HepG2 (cell line): ENCODE data around the gene AUNIP. TPM values are rescaled to one million over a fixed set of nuclear protein-coding genes. Genes with fewer than 3 reads are reported as not detected.

ENCODE experiments used
- ATM ChIP-seq: fragments of 450-650 bp; IDR thresholded peaks from 2 replicates; pipeline ENCODE4 v1.7.1; 2017; ENCODE audit warnings: mild to moderate bottlenecking, borderline replicate concordance
- BRD4 ChIP-seq: sonication (generic); formaldehyde crosslinking; IDR thresholded peaks from 2 replicates; pipeline ENCODE4 v1.4.0; 2020; ENCODE audit warnings: missing genetic modification reagents
- HNRNPK ChIP-seq: fragments of 200-400 bp; formaldehyde crosslinking; IDR thresholded peaks from 2 replicates; pipeline ENCODE4 v1.6.1; 2018; ENCODE audit warnings: low read length, low read depth, moderate library complexity, mild to moderate bottlenecking; ENCODE audit not compliant: poor library complexity, severe bottlenecking
- MEIS1 ChIP-seq: sonication (generic); formaldehyde crosslinking; IDR thresholded peaks from 2 replicates; pipeline ENCODE4 v1.9.0; 2021; ENCODE audit warnings: mild to moderate bottlenecking, missing genetic modification reagents, moderate library complexity, borderline replicate concordance
- MIXL1 ChIP-seq: IDR thresholded peaks from 2 replicates; pipeline ENCODE4 v1.6.1; 2016
- MTA3 ChIP-seq: sonication (generic); formaldehyde crosslinking; IDR thresholded peaks from 2 replicates; pipeline ENCODE4 v1.4.0; 2020; ENCODE audit warnings: missing genetic modification reagents
- PPARG ChIP-seq: conservative IDR thresholded peaks from 2 replicates; pipeline ENCODE4 v1.6.1; 2016; ENCODE audit warnings: missing biosample characterization, missing genetic modification reagents
- RBFOX2 ChIP-seq: fragments of 200-400 bp; formaldehyde crosslinking; IDR thresholded peaks from 2 replicates; pipeline ENCODE4 v1.6.1; 2017; ENCODE audit warnings: low read depth, mild to moderate bottlenecking, low read length
- ZEB1 ChIP-seq: IDR thresholded peaks from 2 replicates; pipeline ENCODE4 v1.6.1; 2012; ENCODE audit warnings: mild to moderate bottlenecking, low read depth, inconsistent platforms; ENCODE audit not compliant: insufficient replicate concordance
- ZNF263 ChIP-seq: sonication (generic); formaldehyde crosslinking; IDR thresholded peaks from 2 replicates; pipeline ENCODE4 v1.4.0; 2020; ENCODE audit warnings: missing genetic modification reagents
- ZNF607 ChIP-seq: sonication (generic); formaldehyde crosslinking; IDR thresholded peaks from 2 replicates; pipeline ENCODE4 v1.5.1; 2020; ENCODE audit warnings: missing genetic modification reagents, mild to moderate bottlenecking, borderline replicate concordance
- ZNF720 ChIP-seq: sonication (generic); formaldehyde crosslinking; IDR thresholded peaks from 2 replicates; pipeline ENCODE4 v1.4.0; 2020; ENCODE audit warnings: missing genetic modification reagents
- polyA plus RNA-seq, 8 experiments: library from polyadenylated mRNA; depleted of rRNA in 3 of 8; stranded (reverse) in 7 of 8; unstranded in 1 of 8; fragments of >200 nt; fragmentation: Illumina TruSeq in 4 of 8; extraction: Trizol in 4 of 8; gene quantifications; 2 replicates each; pipeline versions ENCODE4 v1.2.1 to v1.2.3, GENCODE V29; 2011 to 2016; ENCODE audit warnings: low read depth in 4 of 8, missing spikeins in 1 of 8, mixed read lengths in 1 of 8; ENCODE audit not compliant: insufficient read depth in 1 of 8
- total RNA-seq, 5 experiments: library from RNA; depleted of rRNA; stranded (reverse); fragments of >200 nt; fragmentation: Illumina TruSeq; extraction: Trizol; gene quantifications; 2 replicates each; pipeline ENCODE4 v1.2.3, GENCODE V29; 2016; ENCODE audit warnings: low read depth in 1 of 5
- TF ChIP-seq, protein P1 (sequence below): sonication (generic); formaldehyde crosslinking; IDR thresholded peaks from 2 replicates; pipeline ENCODE4 v1.4.0; 2020; ENCODE audit warnings: mild to moderate bottlenecking, missing genetic modification reagents, borderline replicate concordance
- TF ChIP-seq, protein P2 (sequence below), 2 experiments: sonication (generic) in 1 of 2; formaldehyde crosslinking in 1 of 2; IDR thresholded peaks; 2 replicates each; pipeline versions ENCODE4 v1.4.0 to v1.6.1; 2018 to 2020; ENCODE audit warnings: missing genetic modification reagents in 2 of 2, borderline replicate concordance in 1 of 2, low read depth in 1 of 2, mild to moderate bottlenecking in 1 of 2, missing biosample characterization in 1 of 2
- TF ChIP-seq, protein P3 (sequence below): conservative IDR thresholded peaks from 2 replicates; pipeline ENCODE4 v1.6.1; 2018; ENCODE audit warnings: missing genetic modification reagents
- TF ChIP-seq, protein P4 (sequence below): sonication (generic); formaldehyde crosslinking; IDR thresholded peaks from 2 replicates; pipeline ENCODE4 v1.4.0; 2020; ENCODE audit warnings: missing genetic modification reagents
- TF ChIP-seq, protein P5 (sequence below): IDR thresholded peaks from 2 replicates; pipeline ENCODE4 v1.6.1; 2012; ENCODE audit warnings: low read depth, low read length, improper control_type of control experiment
- TF ChIP-seq, protein P6 (sequence below): sonication (generic); formaldehyde crosslinking; IDR thresholded peaks from 2 replicates; pipeline ENCODE4 v1.4.0; 2020; ENCODE audit warnings: missing genetic modification reagents

The AUNIP gene
- total and polyA plus RNA-seq, 2 of the 13 experiments (the other 11 are each of a cell fraction or from before 2014, with no cell fraction given): 3.8 to 12.3 TPM

DNA sequence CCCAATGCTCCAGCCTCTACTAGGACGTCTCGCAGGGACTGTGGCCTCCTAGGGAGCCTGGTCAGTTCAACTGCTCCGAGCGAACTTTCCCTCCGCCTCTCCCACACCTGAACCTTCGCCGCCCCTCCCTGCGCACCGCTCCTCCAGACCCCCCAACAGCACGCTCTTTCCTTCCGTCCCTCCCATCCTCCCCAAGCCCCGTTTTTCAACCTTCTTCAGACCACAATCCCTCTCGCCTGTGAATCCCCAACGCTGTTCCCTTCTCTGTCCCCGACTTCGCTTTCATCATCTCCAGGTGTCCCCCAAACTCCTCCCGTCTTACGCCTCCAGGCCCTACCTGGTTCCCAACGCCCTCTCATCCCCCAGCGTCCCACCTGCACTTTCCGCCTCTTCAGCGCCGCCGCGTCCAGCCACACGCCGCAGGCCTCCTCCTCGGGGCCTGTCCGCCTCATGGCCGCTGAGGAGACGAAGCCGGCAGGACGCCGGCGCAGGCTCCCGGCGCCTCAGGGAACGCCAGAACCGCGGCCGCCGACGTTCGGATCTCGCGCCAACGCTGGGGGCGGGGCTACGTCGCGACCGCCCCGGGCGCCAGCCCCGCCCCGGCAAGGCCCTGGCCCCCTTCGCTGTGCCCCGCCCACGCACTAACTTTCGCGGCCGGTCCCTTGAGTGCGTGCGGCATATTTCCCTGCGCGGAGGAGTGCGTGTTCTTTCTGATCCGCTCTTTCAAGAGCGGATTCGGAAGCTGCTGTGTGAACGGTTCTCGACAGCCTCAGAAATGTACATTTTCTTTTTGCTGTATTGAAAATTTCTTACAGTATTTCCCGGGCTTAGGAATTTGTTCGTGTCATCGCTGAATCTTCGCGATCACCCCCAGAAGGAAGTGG, at the start of gene AUNIP (continued):
- TF ChIP-seq MEIS1 (CRISPR knock-in tag): peak; percentile 22; the same call in 1 of the 2 replicates
- no peak for TF ChIP-seq ZNF720
- TF ChIP-seq MIXL1 (CRISPR knock-in tag): peak; percentile 14; the same call in 1 of the 2 replicates
- TF ChIP-seq ZEB1: no peak
- peak; percentile 60 for TF ChIP-seq HNRNPK
- TF ChIP-seq, protein P1, sequence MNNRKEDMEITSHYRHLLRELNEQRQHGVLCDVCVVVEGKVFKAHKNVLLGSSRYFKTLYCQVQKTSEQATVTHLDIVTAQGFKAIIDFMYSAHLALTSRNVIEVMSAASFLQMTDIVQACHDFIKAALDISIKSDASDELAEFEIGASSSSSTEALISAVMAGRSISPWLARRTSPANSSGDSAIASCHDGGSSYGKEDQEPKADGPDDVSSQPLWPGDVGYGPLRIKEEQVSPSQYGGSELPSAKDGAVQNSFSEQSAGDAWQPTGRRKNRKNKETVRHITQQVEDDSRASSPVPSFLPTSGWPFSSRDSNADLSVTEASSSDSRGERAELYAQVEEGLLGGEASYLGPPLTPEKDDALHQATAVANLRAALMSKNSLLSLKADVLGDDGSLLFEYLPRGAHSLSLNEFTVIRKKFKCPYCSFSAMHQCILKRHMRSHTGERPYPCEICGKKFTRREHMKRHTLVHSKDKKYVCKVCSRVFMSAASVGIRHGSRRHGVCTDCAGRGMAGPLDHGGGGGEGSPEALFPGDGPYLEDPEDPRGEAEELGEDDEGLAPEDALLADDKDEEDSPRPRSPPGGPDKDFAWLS (CRISPR knock-in tag): 0 out of 2 replicates have a peak, but pooled peaks have one; percentile 23
- TF ChIP-seq, protein P2, sequence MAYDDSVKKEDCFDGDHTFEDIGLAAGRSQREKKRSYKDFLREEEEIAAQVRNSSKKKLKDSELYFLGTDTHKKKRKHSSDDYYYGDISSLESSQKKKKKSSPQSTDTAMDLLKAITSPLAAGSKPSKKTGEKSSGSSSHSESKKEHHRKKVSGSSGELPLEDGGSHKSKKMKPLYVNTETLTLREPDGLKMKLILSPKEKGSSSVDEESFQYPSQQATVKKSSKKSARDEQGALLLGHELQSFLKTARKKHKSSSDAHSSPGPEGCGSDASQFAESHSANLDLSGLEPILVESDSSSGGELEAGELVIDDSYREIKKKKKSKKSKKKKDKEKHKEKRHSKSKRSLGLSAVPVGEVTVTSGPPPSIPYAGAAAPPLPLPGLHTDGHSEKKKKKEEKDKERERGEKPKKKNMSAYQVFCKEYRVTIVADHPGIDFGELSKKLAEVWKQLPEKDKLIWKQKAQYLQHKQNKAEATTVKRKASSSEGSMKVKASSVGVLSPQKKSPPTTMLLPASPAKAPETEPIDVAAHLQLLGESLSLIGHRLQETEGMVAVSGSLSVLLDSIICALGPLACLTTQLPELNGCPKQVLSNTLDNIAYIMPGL (CRISPR knock-in tag; IDR thresholded peaks at IDR 0.05; ENCODE audit: borderline replicate concordance in 1 of 2, low read depth in 1 of 2): peak; percentile 43 to 63; a peak in 3 of 4 replicates
- no peak for TF ChIP-seq BRD4 (CRISPR knock-in tag)
- TF ChIP-seq, protein P3, sequence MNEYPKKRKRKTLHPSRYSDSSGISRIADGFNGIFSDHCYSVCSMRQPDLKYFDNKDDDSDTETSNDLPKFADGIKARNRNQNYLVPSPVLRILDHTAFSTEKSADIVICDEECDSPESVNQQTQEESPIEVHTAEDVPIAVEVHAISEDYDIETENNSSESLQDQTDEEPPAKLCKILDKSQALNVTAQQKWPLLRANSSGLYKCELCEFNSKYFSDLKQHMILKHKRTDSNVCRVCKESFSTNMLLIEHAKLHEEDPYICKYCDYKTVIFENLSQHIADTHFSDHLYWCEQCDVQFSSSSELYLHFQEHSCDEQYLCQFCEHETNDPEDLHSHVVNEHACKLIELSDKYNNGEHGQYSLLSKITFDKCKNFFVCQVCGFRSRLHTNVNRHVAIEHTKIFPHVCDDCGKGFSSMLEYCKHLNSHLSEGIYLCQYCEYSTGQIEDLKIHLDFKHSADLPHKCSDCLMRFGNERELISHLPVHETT (CRISPR knock-in tag): no peak; the same call in 1 of the 2 replicates
- no peak for TF ChIP-seq MTA3 (CRISPR knock-in tag)
- TF ChIP-seq ZNF263 (CRISPR knock-in tag): 0 out of 2 replicates have a peak, but pooled peaks have one; percentile 27
- TF ChIP-seq, protein P4, sequence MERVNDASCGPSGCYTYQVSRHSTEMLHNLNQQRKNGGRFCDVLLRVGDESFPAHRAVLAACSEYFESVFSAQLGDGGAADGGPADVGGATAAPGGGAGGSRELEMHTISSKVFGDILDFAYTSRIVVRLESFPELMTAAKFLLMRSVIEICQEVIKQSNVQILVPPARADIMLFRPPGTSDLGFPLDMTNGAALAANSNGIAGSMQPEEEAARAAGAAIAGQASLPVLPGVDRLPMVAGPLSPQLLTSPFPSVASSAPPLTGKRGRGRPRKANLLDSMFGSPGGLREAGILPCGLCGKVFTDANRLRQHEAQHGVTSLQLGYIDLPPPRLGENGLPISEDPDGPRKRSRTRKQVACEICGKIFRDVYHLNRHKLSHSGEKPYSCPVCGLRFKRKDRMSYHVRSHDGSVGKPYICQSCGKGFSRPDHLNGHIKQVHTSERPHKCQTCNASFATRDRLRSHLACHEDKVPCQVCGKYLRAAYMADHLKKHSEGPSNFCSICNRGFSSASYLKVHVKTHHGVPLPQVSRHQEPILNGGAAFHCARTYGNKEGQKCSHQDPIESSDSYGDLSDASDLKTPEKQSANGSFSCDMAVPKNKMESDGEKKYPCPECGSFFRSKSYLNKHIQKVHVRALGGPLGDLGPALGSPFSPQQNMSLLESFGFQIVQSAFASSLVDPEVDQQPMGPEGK (CRISPR knock-in tag): peak; percentile 90
- TF ChIP-seq, protein P5, sequence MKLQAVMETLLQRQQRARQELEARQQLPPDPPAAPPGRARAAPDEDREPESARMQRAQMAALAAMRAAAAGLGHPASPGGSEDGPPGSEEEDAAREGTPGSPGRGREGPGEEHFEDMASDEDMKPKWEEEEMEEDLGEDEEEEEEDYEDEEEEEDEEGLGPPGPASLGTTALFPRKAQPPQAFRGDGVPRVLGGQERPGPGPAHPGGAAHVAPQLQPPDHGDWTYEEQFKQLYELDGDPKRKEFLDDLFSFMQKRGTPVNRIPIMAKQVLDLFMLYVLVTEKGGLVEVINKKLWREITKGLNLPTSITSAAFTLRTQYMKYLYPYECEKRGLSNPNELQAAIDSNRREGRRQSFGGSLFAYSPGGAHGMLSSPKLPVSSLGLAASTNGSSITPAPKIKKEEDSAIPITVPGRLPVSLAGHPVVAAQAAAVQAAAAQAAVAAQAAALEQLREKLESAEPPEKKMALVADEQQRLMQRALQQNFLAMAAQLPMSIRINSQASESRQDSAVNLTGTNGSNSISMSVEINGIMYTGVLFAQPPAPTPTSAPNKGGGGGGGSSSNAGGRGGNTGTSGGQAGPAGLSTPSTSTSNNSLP: no peak
- TF ChIP-seq, protein P6, sequence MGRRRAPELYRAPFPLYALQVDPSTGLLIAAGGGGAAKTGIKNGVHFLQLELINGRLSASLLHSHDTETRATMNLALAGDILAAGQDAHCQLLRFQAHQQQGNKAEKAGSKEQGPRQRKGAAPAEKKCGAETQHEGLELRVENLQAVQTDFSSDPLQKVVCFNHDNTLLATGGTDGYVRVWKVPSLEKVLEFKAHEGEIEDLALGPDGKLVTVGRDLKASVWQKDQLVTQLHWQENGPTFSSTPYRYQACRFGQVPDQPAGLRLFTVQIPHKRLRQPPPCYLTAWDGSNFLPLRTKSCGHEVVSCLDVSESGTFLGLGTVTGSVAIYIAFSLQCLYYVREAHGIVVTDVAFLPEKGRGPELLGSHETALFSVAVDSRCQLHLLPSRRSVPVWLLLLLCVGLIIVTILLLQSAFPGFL (CRISPR knock-in tag): no peak
- peak; percentile 21; the same call in 1 of the 2 replicates for TF ChIP-seq PPARG (CRISPR knock-in tag)
- TF ChIP-seq ZNF607: no peak
- TF ChIP-seq RBFOX2: peak; percentile 91
- TF ChIP-seq ATM: no peak
